Osteocyte (in vitro differentiated cells): ENCODE results near the gene GEMIN5. TPM values are rescaled to one million over a fixed set of nuclear protein-coding genes. Genes with fewer than 3 reads are reported as not detected.
A peak's percentile ranks its signal among the peaks of the same experiment; 100 is the strongest.

Experiments
- DNase-seq: peaks from one replicate; pipeline ENCODE4 v3.0.0; 2021; ENCODE audit warnings: mixed read lengths; ENCODE audit not compliant: unreplicated experiment; ENCODE audit errors: extremely low spot score
- H3K27ac Mint-ChIP-seq: one replicate; pipeline ENCODE4 v1.8.0; 2021; ENCODE audit warnings: mild to moderate bottlenecking, mixed read lengths; ENCODE audit not compliant: unreplicated experiment
- H3K27me3 Mint-ChIP-seq: one replicate; pipeline ENCODE4 v1.8.0; 2021; ENCODE audit warnings: mixed read lengths; ENCODE audit not compliant: unreplicated experiment
- H3K36me3 Mint-ChIP-seq: one replicate; pipeline ENCODE4 v1.8.0; 2021; ENCODE audit warnings: mixed read lengths; ENCODE audit not compliant: unreplicated experiment
- H3K4me1 Mint-ChIP-seq: one replicate; pipeline ENCODE4 v1.8.0; 2021; ENCODE audit warnings: mixed read lengths; ENCODE audit not compliant: unreplicated experiment
- H3K4me3 Mint-ChIP-seq: one replicate; pipeline ENCODE4 v1.8.0; 2021; ENCODE audit warnings: mild to moderate bottlenecking, moderate library complexity, mixed read lengths; ENCODE audit not compliant: unreplicated experiment
- H3K9me3 Mint-ChIP-seq: one replicate; pipeline ENCODE4 v1.8.0; 2021; ENCODE audit warnings: mixed read lengths; ENCODE audit not compliant: unreplicated experiment
- CTCF ChIP-seq: fragments of 200-600 bp; sonication (generic); IDR thresholded peaks from 2 replicates; pipeline ENCODE4 v1.5.0; 2021; ENCODE audit warnings: antibody characterized with exemption, mild to moderate bottlenecking, moderate library complexity
- total RNA-seq: library from RNA; stranded (reverse); gene quantifications from 2 replicates; pipeline ENCODE4 v1.2.1, GENCODE V29; 2021

The GEMIN5 gene
- total RNA-seq, 1 donor from 2014 or later = 17.6 TPM

- H3K36me3 Mint-ChIP-seq = peaks cover 3% of the 10 kb centered on the region
- H3K27ac Mint-ChIP-seq = peak overlapping the region; percentile 100
- peak; percentile 28 for TF ChIP-seq CTCF
- peak; percentile 98 for DNase-seq
- peaks cover 38% of the 10 kb centered on the region for H3K4me1 Mint-ChIP-seq
- H3K9me3 Mint-ChIP-seq = no peaks in the 10 kb centered on the region
- peak overlapping the region; percentile 92 for H3K4me3 Mint-ChIP-seq
- H3K27me3 Mint-ChIP-seq = no peaks in the 10 kb centered on the region
Measured at GRCh38 chr5:154857530-154858296, 80.3 kb downstream of the GEMIN5 start.

GRCh38 chr5:154851351-154851750, 86.7 kb downstream of the GEMIN5 start:
- Mint-ChIP-seq H3K4me1 (peaks cover 30% of the 10 kb centered on the region), H3K27ac (peak overlapping the region; percentile 88), H3K4me3 (no peak overlapping the region), H3K27me3 (no peaks in the 10 kb centered on the region), H3K36me3 (no peaks in the 10 kb centered on the region), H3K9me3 (no peaks in the 10 kb centered on the region)
- no peak for TF ChIP-seq CTCF
- no peak for DNase-seq

GRCh38 chr5:154850255-154851062, 87.6 kb downstream of the GEMIN5 start, which contains the start of gene FAXDC2:
TSS of gene FAXDC2 (minus strand) at chr5:154850603. CDS start at chr5:154838178, 12,425 bp downstream.
- Mint-ChIP-seq H3K4me3 (peak within 1 kb of the TSS; percentile 90), H3K4me1 (peaks cover 30% of the 10 kb centered on the region), H3K27me3 (no peaks in the 10 kb centered on the region), H3K9me3 (no peaks in the 10 kb centered on the region), H3K36me3 (no peaks in the 10 kb centered on the region), H3K27ac (peak within 1 kb of the TSS; percentile 88)
- no peak for TF ChIP-seq CTCF
- DNase-seq = peak; percentile 87

- peak overlapping the region; percentile 88 for H3K27ac Mint-ChIP-seq
- DNase-seq = no peak
- peaks cover 30% of the 10 kb centered on the region for H3K4me1 Mint-ChIP-seq
Measured at GRCh38 chr5:154849791-154850201, 88.2 kb downstream of the GEMIN5 start.

More at GRCh38 chr5:154849791-154850201, 88.2 kb downstream of the GEMIN5 start:
- Mint-ChIP-seq H3K4me3 (peak overlapping the region; percentile 90), H3K36me3 (peaks cover under 1% of the 10 kb centered on the region), H3K27me3 (no peaks in the 10 kb centered on the region), H3K9me3 (no peaks in the 10 kb centered on the region)
- no peak for TF ChIP-seq CTCF
